GM19025 (cell line): ENCODE results near the gene CDRT4.

Experiments used
- ATAC-seq: cut with Tn5 transposase; IDR thresholded peaks from one replicate; pipeline ENCODE4 v1.9.1; 2021; ENCODE audit warnings: mild to moderate bottlenecking, low read depth, moderate library complexity; ENCODE audit not compliant: unreplicated experiment

Gene CDRT4

DNA sequence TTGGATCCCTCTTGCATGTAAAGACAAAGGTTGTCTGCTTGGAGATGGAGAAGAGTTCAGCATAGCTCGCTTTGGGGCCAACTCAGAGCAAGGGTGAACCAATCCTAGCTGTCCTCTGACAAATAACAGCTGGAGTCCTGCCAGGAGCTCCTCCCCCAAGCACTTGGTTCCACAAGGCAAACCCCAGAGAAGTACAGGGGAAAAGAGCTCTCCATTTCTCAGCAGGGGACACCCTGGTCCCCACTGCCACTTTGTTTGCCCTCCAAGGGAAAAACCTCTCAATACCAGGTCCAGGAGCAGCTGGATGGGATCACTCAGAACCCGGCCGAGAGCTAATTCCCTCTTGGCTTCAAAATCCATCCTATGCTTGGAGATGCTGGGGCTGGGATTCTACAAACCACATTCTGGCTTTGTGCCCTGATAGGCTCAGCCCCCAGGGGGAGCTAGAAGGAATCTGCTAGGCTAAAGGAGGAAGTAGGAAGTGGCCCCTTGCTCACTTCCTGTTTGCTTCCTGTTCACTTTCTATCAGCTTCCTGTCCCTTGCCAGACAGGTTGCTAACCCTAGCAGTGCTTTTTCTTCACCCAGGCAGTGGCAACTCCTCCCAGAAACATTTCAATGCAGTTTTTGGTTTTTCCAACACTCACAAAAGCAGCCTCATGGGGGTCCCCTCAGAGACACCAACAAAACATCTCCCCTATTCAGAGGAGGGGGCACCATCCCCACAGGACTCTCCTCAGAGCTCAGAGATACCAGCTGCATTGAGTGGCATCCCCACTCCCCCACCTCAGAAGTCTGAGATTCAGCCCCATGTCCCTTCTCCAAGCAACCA is 30.7 kb downstream of the CDRT4 start:
- no peak for ATAC-seq

DNA sequence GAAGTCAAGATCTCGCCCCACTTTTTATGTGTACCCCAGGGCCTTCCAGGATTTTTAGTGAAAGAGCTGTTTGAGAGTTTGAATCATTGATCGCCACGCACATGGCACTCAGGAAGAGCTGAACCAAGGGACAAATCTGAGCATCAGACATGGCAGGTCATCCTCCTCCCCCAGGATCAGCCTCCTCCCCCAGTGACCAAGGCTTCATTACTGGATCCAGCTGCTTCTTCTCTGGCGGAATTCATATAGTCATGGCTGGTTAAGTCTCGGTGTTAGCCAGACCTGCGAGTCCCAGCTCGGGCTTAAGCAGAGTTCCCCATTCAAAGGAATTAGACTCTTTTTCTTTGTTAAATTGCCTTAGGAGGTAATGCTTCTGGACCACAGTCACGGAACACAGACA is 32.5 kb downstream of the CDRT4 start:
- ATAC-seq, result no peak

DNA sequence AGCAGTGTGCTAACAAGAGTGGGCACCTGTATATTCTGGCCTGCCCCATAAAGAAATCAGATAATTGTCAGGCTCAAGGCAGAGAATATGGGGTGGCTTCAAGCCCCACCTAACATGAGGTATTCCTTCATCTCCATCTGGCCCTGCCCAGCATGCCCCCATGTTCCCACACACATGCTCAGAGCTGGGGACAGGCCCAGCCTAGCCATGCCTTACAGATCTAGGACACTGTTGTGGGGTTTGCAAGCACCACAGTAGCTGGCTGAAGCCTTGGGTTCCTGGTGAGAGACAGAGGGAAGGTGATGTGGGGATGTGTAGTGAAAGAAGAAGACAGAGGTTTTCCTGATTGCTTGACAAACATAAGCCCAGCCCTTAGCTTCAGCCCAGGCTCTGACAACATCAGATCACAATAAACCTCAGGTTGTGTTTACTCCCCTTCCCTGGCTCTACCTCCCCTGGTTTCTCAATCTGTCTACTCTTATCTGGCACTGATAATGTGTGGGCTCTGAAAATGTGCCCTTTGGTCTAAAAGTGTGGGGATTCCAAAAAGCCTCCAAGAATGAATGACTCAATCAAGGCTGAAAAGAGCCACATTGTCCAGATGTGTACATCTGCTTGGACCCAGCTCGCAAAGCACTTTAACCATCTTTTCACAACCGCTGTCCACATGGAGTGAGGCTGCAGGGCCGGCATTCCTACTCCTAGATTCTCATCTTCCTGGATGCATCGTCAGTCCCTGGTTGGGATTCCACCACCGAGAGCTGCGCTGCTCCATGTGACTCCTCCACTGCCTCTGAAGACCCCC is 34.4 kb downstream of the CDRT4 start:
- no peak for ATAC-seq

DNA sequence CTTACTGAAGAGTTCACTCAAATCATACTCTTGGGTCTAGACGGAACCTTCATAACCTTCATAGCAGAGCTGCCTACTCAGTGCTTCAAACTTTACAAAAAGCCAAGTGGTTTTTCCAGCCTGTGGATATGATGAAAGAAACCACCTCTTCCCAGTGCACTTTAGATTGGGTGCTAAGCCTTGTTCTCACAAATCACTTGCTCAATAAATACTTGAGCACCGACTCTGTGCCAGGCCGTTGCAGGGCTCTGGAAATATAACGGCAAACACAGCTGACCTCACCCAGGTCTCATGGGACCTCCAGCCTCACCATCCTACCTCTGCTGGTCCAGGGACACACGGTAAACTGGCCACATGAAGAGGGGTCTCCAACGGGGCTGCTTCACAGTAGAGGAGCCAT is 35.7 kb downstream of the CDRT4 start:
- ATAC-seq, result no peak

DNA sequence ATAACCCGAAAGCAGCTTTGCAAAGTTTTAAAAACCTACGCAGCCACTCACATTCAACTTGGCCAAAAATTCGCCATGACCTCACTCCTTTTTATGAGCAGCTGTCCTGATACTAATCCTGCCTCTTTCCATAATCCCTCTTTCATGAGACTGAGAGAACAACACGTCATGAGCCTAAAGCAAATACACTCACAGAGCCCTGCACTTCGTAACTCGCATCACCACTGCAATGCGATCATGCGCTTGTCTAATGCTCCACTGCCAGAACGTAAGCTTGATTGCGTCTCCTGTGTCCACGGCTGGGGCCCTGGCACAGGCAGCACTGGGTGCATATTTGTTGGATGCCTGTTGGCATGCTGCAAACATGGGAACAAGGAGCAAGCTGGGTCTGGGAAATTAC is 36.2 kb downstream of the CDRT4 start:
- ATAC-seq, result no peak

DNA sequence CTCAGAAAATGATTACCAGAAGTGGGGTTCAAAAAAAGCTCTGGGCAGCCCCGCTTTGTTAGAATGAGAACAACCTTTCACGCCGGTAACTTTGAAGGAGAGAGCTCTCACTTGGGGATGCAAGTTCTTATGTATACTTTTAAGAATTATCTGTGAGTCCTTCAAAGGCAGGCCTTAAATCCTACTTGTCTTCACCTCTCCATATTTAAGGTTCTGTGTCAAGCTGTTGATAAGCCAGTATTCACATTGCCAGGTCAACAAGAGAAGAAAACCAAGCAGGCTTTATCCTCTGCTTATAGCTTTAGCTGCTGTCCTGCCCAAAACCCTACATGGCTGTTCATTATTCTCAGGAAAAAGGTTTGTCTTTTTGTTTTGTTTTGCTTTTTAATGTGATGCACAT is 42.9 kb downstream of the CDRT4 start:
- ATAC-seq, result no peak

DNA sequence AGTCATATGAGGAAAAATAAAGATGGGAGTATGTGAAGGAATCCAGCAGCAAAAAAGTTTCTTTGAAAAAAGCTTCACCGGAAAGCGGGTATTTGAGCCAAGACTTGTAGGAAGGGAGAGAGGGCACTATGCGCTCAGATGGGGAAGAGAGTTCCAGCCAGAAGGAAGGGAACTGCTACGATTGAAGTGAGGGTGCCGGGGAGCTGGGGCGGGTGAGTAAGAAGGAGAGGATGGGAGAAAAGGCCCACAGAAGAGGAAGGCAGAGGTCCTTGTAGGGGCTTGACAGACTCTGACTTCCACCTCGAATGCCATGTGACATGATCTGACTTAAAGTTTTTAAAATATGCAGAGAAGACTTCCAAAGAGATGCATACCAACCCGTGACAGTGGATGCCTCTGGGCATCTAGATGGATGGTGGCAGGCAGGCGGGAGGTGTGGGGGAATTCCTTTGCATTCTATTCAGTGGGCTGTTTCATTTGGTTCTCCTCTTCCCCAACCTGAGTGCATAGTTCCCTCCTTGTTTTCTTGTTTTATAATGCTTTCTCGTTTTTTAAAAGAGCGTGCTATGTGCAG is 44.9 kb downstream of the CDRT4 start:
- ATAC-seq, result no peak

DNA sequence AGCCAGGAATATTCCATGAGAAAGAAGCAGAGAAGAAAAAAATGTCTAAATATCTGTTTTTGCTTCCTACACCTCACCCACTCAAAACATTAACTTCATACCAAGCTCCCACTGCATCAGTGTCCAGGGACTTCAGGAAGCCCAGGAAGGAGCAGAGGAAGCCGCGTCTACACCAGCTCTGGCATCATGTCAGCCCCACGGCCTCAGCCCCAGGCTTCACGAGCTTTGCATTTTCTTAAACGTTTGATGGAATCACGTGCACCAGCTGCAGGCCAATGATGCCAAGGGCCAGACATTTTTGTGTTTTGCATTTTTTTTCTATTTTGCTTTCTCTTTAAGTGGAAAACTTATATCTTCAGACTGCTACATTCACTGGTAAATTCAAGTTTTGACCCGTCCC is 48.6 kb downstream of the CDRT4 start:
- no peak for ATAC-seq

DNA sequence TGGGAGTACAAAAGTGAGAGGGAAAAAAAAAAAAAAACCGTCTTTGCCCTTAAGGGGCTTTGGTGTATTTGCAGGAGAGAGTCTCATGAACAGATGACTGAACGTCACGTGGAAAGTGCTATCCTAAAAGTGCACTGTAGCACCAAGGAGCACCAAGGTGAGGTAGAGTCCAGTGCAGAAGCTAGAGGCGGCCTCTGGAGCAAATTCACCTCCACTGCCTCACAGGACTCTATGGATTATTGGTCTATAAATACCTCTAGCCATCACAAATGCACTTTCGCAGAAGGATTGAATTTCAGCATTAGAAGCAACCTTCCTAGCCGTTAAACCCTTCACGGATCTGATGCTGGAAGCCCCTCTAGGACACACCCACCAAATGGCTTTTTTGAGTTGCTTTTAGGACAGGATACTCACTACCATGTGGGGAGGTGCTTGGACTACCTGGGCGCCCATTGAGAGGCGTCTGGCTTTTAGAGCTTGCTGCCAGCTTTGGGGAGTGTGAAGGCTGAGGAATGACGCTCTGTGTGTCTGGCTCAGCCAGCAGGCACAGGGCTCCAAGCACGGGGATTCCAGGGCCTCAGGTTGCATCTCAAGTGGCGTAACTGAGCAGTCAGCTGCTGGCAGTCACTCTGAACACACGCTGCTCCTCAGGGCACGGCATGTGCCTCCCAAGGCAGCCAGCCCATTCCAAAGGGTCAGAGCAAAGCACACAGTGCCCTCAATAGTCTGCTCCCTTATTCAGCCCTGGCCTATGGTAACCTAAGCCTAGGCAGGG is 52.7 kb downstream of the CDRT4 start:
- no peak for ATAC-seq

DNA sequence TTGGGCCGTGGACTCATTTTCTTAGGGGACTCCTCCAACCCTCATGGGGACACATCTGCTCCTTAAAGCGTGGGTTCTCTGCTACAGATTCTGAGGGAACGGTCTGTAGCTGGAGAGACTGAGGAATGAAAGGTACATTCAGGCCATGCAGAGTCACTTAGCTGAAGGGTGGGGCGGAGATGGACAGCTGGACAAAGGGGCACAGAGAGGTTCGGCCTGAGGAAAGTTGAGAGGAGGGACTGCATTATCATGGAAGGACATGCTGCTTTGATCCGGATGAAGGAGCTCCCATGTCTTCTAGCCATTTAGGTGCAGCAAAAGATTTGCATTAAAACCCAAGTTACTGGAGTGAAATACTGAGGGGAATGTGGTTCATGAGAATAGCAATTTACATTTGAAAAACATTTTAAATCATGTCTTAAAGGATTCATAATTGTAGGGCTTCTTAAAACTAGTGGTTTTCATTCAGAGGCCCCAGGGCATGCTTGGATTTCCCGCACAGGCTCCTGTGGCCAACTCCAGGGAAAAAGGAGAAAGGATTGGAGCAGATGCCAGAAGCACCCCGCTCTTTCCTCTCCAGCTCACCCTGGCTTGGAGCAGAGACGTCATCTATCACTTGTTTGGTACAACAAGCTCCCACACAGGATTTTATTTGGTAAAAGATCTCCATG is 54.2 kb downstream of the CDRT4 start:
- no peak for ATAC-seq

DNA sequence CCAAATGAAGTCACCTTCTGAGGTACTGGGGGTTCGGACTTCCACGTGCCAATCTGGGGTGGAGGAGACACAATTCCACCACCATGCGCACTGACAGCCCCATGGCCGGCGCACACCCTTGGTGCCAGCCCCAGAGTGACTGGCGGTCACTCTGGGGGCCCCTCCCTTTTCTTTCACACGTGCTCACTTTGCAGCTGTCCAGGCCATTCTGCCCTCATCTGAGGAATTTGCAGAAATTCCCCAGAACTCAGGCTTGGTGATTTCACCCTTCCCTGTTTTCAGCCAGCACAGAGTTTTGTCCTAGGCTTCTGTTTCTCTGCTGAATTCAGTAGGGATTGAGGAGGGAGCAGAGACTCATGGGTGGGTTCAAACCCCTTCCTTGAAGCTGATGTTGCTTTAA is 54.8 kb downstream of the CDRT4 start:
- ATAC-seq, result no peak

DNA sequence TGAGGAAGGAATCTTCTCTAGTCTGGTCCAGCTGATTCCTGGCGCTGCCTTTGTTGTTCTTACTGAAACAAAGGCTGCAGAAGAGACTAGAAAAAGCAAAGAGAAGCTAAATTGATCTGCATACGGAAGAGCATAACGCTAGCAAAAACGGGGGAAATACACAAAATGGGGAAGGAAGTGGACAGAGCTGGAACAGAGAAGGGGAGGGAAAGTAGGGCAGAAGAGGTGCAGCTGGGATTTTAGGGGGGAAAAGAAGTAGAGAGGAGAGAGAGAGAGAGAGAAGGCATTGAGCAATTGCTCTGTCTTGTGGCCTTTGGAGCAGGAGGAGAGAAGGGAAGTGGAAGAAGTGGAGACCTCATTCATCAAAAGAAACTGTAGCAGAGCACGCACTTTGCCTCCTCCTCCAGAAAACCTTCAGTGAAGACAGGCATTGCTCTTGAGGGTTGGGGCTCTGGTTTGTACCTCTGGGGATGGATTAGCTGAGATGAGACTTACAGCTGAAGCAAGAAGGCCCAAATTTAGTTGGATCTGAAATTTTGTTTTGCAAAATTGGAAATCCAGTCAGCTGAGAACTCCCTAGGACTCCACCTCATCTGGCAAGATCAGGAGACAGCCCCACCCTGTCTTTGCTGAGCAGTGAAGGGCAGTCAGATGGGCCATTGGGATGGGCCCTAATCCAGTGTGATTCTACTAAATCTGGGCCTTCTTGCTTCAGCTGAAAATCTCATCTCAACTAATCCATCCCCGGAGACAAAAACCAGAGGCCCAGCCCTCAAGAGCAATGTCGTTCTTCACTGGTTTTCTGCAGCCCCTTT is 55.8 kb downstream of the CDRT4 start:
- ATAC-seq, result no peak

DNA sequence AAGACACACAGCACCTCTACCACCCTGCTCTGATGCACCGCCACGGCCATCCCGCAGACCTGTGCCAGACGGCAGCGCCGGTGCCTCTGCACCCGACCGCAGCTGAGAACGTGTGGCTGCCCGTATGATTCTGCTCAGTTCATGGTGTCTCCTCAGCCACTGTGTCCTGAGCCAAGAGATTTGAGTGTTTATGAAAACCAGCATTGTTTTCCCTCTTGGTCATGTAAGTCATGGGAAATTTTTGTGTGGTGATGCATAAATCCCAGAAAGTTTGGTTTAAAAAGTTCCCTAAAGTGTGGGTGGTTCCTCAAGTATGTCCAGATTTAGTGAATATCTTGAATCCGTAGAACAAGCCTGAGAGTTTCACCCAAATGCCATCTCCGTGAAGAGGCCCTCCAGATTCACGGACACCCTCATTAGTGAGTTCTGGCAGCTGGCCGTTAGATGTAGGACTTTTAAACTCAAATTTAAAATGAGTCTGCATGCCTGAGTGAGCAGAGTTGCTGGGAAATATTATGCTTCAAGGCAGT is 57.6 kb downstream of the CDRT4 start:
- no peak for ATAC-seq

DNA sequence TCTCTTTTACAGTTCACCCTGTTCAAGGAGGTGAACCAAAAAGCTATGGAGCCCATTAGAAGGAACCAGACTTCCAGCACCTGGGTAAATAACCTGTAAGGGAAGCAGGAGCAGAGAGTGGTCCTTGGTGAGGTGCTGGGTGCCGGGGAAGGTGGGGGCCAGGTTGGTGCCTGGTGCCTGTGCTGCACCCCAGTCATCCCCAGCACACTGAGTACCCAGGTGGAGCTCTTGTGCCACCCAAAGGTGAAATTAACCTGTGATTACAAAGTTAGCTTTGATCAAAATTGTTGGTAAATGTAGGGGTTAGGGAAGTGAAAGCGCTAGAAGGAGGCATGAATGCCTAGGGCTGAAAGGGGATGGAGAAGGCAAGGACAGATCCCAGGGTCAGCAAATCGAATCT is 58.6 kb downstream of the CDRT4 start:
- ATAC-seq, result no peak

DNA sequence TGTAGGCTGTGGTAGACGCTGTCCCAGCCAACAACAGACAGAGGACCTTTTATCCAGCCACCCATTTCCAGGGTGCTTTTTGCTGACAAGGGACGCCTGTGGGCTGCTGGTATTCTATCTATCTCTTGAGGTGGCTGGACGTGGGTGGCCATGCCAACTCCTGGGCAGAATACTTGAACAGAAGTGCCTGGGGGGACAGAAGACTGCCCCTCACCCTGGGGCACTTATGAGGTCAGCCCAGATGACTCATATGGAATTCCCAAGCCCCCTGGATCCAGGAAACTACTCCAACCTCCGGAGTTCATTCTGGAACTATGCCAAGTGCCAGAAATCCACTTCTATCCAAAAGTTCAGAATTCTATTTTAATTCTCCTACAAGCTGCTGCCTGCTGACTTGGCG is 61.3 kb downstream of the CDRT4 start:
- ATAC-seq, result no peak

DNA sequence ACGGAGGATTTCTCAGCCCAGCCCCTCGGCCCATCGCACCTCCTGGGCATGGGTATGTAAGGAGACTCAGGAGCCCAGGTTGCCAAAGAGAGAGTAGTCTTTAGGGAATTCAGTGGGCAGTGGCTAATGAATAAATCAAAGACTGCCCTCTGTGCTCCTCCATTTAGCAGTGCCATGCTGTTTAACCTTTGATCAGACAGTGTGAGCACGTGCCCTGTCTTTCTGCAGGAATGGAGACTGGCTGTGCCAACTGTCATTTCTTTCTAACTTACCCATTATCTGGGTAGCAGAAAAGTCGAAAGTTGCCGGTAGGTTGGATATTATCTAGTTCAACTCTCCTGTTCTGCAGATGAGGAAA is 62.4 kb downstream of the CDRT4 start:
- ATAC-seq, result no peak

DNA sequence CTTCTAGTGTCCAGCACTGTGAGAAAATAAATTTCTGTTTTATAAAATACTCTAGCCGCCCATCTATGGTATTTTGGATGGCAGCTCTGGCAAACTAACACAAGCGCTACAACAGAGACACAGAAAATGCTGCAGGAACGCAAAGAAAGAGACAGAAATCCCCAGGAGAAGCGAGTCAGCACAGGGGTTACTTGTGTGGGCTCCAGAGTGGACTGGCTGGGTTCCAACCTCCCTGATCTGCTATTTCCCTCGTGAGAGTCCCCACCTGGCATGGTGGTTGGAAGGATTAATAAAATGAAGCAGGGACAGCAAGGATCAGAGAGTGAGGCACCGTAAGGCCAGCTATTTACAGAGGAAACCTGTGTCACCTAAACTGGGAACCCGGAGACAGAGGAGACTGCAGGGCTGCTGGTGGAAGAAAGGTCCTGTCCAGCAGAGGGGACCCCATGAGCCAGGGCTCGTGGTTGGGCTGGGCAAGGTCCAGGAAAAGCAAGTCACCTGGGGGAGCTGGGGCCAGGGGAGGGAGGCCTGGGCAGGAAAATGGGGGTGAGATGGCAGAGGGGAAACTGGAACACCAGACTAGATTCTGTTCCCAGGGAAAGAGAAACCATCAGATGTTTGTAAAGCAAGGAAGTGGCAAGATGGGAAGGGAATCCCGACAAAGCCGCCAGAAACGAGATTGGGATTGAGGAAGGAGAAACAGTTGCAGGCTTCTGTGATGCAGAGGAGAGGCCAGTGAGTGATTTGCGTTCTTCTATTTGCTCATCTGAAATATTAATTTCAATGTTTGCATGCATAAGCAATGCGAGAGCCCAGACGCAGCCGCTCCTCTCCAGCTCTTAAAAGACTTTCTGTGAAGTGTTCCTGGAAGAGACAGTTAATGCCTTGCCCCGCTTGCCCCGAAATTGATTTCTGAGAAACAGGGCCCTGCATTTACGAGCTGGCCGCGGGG is 63.0 kb downstream of the CDRT4 start:
- ATAC-seq, result no peak

DNA sequence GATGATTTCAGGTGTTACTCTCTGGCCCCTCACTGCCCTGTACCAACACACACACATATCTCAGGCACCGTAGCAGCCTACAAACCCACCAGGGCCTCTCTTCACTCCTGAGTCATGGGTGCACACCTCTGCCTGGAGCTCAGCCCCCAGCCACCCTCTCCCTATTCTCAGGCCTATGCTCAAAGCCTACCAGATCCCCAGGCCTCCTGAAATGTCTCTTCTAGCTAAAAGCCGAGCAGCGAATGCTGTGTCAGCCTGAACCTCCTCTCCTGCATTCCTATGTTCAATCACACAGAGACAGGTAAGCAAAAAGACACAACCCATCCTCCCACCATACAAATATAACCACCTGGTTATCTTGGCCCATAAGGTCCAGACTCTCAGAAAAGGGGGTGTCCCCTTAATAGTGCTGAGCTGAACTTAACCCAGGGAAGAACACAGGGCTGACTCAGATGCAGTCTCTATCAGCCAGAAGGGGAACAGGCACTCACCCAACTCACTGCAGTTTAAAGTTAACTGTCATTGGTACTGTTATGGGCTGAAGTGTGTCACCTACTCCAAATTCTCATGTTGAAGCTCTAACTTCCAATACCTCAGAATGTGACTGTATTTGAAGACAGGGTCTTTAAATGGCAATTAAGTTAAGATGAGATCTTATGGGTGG is 64.0 kb downstream of the CDRT4 start:
- ATAC-seq, result no peak
